ENCODE measurements around the gene OSBPL10. TPM values are rescaled to one million over a fixed set of nuclear protein-coding genes. Genes with fewer than 3 reads are reported as not detected.

Gene OSBPL10
- total and polyA plus RNA-seq, 2 donors (not counting 1 experiment from before 2014, with no cell fraction given) = 7.1 to 7.5 TPM

GRCh38 chr3:31859245-31859644, 121.8 kb downstream of the OSBPL10 start:
- H3K4me2 ChIP-seq (ENCODE audit: extremely low read depth, insufficient read depth, low read length) = no peak overlapping the region
- no peak overlapping the region for H3K27ac ChIP-seq (ENCODE audit: insufficient read depth, low read length)
- DNase-seq (ENCODE audit: low read depth in 2 of 2) = no peak
- TF ChIP-seq CTCF (conservative IDR thresholded peaks at IDR 0.05 in 1 of 2, IDR thresholded peaks at IDR 0.05 in 1 of 2; ENCODE audit: low read depth in 1 of 2, low read length in 2 of 2) (no peak), EZH2 (IDR thresholded peaks at IDR 0.05; ENCODE audit: low read length, missing control alignments) (no peak)
- no peaks in the 10 kb centered on the region for H4K20me1 ChIP-seq (ENCODE audit: control insufficient read depth, extremely low read depth, insufficient read depth, low read length)
- H3K4me1 ChIP-seq (ENCODE audit: control insufficient read depth, extremely low read depth, insufficient read depth, low read length) = no peaks in the 10 kb centered on the region
- H3K9me3 ChIP-seq (ENCODE audit: control insufficient read depth, insufficient read depth, low read depth, low read length) = no peaks in the 10 kb centered on the region
- no peaks in the 10 kb centered on the region for H3K79me2 ChIP-seq (ENCODE audit: control insufficient read depth, insufficient read depth, low read length)
- H3K9ac ChIP-seq (ENCODE audit: insufficient read depth, low read length) = no peak overlapping the region
- H3K4me3 ChIP-seq (replicated peaks in 1 of 4; ENCODE audit: control extremely low read depth in 1 of 4, insufficient read depth in 1 of 4, low read depth in 3 of 4, low read length in 4 of 4) = no peak overlapping the region
- no peaks in the 10 kb centered on the region for H3K27me3 ChIP-seq (ENCODE audit: control insufficient read depth, insufficient read depth, low read length)
- H2AFZ ChIP-seq (ENCODE audit: low read length) = no peak overlapping the region
- no peaks in the 10 kb centered on the region for H3K36me3 ChIP-seq (ENCODE audit: control insufficient read depth, insufficient read depth, low read length)

- Histone ChIP-seq H3K4me3 (replicated peaks in 1 of 4; ENCODE audit: control extremely low read depth in 1 of 4, insufficient read depth in 1 of 4, low read depth in 3 of 4, low read length in 4 of 4) (no peak overlapping the region), H3K9me3 (ENCODE audit: control insufficient read depth, insufficient read depth, low read depth, low read length) (no peaks in the 10 kb centered on the region), H3K27me3 (ENCODE audit: control insufficient read depth, insufficient read depth, low read length) (no peaks in the 10 kb centered on the region), H3K79me2 (ENCODE audit: control insufficient read depth, insufficient read depth, low read length) (no peaks in the 10 kb centered on the region), H3K9ac (ENCODE audit: insufficient read depth, low read length) (no peak overlapping the region), H2AFZ (ENCODE audit: low read length) (no peak overlapping the region), H3K27ac (ENCODE audit: insufficient read depth, low read length) (no peak overlapping the region), H3K4me1 (ENCODE audit: control insufficient read depth, extremely low read depth, insufficient read depth, low read length) (no peaks in the 10 kb centered on the region), H3K36me3 (ENCODE audit: control insufficient read depth, insufficient read depth, low read length) (no peaks in the 10 kb centered on the region), H3K4me2 (ENCODE audit: extremely low read depth, insufficient read depth, low read length) (no peak overlapping the region), H4K20me1 (ENCODE audit: control insufficient read depth, extremely low read depth, insufficient read depth, low read length) (no peaks in the 10 kb centered on the region)
- no peak for DNase-seq (ENCODE audit: low read depth in 2 of 2)
- TF ChIP-seq CTCF (conservative IDR thresholded peaks at IDR 0.05 in 1 of 2, IDR thresholded peaks at IDR 0.05 in 1 of 2; ENCODE audit: low read depth in 1 of 2, low read length in 2 of 2) = no peak
- no peak for TF ChIP-seq EZH2 (IDR thresholded peaks at IDR 0.05; ENCODE audit: low read length, missing control alignments)
These were observed 122.6 kb downstream of the OSBPL10 start for GRCh38 chr3:31858439-31858838.

GRCh38 chr3:31853580-31853979, 127.5 kb downstream of the OSBPL10 start:
- no peak for TF ChIP-seq CTCF (conservative IDR thresholded peaks at IDR 0.05 in 1 of 2, IDR thresholded peaks at IDR 0.05 in 1 of 2; ENCODE audit: low read depth in 1 of 2, low read length in 2 of 2)
- TF ChIP-seq EZH2 (IDR thresholded peaks at IDR 0.05; ENCODE audit: low read length, missing control alignments) = no peak
- Histone ChIP-seq H3K4me2 (ENCODE audit: extremely low read depth, insufficient read depth, low read length) (no peak overlapping the region), H3K9ac (ENCODE audit: insufficient read depth, low read length) (no peak overlapping the region), H2AFZ (ENCODE audit: low read length) (no peak overlapping the region), H3K4me3 (replicated peaks in 1 of 4; ENCODE audit: control extremely low read depth in 1 of 4, insufficient read depth in 1 of 4, low read depth in 3 of 4, low read length in 4 of 4) (no peak overlapping the region), H3K36me3 (ENCODE audit: control insufficient read depth, insufficient read depth, low read length) (no peaks in the 10 kb centered on the region), H3K4me1 (ENCODE audit: control insufficient read depth, extremely low read depth, insufficient read depth, low read length) (no peaks in the 10 kb centered on the region), H3K27ac (ENCODE audit: insufficient read depth, low read length) (no peak overlapping the region), H3K79me2 (ENCODE audit: control insufficient read depth, insufficient read depth, low read length) (no peaks in the 10 kb centered on the region), H4K20me1 (ENCODE audit: control insufficient read depth, extremely low read depth, insufficient read depth, low read length) (no peaks in the 10 kb centered on the region), H3K27me3 (ENCODE audit: control insufficient read depth, insufficient read depth, low read length) (no peaks in the 10 kb centered on the region), H3K9me3 (ENCODE audit: control insufficient read depth, insufficient read depth, low read depth, low read length) (no peaks in the 10 kb centered on the region)
- DNase-seq (ENCODE audit: low read depth in 2 of 2) = no peak

Measured in fibroblast of lung (primary cell).